GM19397 (cell line): ENCODE data around the gene ELOVL6.
"Not testable (repeated sequence)": the region's sequence is repeated elsewhere in the genome, so short reads cannot be mapped to it uniquely, and the experiment has no call there.

ENCODE experiments used
- ATAC-seq: cut with Tn5 transposase; IDR thresholded peaks from one replicate; pipeline ENCODE4 v1.9.1; 2021; ENCODE audit warnings: mild to moderate bottlenecking, moderate library complexity; ENCODE audit not compliant: unreplicated experiment

The ELOVL6 gene

GRCh38 chr4:110196871-110197528 is 1.4 kb downstream of the ELOVL6 start:
- ATAC-seq = peak; percentile 33

- peak; percentile 32 for ATAC-seq
Measured at GRCh38 chr4:110196206-110196870, 2.1 kb downstream of the ELOVL6 start.

DNA sequence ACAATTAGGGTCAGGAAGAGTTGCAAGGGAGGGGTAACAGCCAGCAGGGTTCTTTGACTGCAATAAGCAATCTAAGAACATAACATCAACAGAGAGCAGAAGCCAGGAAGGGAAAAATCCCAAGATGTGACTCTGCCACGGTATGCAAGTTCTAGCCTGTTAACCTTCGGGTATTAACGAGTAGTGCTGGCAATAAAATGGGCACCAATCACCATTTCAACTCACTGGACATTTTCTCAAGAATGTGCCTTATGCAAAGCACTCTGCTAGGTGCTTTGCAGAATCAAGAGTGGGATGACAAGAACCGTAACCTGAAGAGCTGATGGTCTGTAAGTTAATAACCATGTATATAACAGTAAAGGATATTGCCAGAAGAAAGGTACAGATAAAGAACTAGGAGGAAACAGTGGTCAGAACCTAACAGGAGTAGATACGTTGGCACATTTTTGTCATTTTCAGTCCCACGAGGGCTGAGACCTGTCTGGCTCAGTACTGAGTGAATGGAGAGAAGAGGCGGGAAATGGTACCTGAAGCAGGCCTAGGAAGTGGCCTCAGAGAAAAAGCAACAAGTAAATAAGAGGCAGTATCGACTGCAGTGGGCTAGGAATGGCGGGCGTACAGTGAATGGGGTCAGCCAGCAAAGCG is 2.7 kb downstream of the ELOVL6 start:
- peak; percentile 0 for ATAC-seq

DNA sequence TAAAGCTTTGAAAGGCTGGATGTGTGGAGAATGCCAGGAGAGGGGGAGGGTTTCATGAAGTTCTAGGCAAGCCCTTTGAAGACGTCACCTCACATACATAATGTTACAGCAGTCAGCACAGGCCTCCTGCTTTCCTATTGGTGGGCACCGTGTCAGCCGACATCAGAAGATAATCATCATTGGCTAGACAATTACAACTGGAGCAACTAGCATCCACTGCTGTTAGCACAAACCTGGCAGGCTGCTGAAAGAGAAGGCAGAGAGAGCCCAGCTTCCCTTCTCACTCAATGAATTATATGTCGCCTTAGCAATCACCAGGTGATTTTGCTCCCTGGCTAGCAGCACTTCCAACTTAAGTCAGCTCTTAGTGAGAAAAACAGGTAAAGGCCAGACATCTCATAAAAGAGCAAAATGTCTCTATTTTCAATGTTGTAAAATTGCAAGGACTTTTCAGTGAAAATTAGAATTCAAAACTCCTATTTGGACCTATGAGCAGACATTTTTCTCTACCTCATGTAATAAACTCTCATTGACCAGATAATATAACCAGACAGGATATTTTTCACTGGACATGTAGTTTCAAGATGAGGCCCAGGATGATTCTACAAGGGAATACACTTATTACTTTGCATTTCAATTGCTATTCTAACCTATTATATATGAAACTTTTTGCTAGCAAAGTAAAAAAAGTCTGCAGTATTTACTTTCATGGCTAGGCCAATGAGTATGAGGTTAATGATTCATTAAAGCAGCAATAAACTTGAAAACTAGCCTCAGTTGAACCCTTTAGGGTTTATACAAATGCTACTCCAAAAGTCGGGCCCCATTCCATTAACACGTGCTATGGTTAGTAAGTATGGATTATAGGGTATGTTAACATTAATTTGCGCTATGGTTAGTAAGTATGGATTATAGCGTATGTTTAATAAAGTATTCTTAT is 4.3 kb downstream of the ELOVL6 start:
- peak; percentile 67 for ATAC-seq

DNA sequence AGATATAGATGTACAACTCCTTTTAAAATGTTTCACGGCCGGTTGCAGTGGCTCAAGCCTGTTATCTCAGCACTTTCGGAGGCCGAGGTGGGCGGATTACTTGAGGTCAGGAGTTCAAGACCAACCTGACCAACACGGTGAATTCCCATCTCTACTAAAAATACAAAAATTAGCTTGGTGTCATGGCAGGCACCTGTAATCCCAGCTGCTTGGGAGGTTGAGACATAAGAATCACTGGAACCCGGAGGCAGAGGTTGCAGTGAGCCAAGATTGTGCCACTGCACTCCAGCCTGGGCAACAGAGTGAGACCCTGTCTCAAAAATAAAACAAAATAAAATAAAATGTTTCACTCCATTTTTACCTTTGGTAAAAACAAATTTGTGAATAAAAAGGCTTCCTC is 5.1 kb downstream of the ELOVL6 start:
- not testable (repeated sequence) for ATAC-seq

DNA sequence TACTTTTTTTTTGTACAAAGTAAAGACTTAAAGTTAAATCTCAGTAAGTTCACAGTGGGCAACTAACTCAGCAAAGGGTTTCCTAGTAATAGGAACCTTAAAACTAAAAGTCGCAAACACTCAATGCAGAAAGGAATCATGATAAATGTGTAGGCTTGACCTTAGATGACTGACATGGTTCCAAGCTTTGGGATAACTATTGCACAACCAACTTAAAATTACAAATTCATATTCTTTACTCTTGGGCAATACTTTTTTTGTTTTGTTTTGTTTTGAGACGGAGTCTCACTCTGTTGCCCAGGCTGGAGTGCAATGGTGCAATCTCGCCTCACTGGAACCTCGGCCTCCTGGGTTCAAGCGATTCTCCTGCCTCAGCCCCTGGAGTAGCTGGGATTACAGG is 8.2 kb downstream of the ELOVL6 start:
- no peak for ATAC-seq

DNA sequence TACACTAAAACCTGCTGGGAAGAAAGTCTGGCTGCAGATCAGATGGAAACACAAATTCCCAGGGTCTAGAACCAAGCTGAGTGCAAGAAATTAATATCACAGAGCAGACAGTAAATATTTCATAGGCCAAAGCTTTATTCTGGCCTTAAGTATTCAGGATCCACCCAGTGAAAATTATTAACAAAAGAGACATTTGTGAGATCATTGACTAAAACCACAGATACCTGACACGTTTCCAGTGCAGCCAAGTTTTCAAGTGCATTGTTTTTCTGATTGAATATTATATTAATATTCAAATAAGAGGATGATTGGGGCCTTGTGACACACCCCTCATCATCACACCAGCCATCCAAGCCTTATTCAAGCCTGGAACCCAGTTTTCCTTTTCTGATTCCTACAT is 10.3 kb downstream of the ELOVL6 start:
- ATAC-seq = no peak

GRCh38 chr4:110184791-110185155 is 13.6 kb downstream of the ELOVL6 start:
- ATAC-seq = no peak

- ATAC-seq = no peak
Measured at GRCh38 chr4:110184140-110184790, 14.2 kb downstream of the ELOVL6 start.

DNA sequence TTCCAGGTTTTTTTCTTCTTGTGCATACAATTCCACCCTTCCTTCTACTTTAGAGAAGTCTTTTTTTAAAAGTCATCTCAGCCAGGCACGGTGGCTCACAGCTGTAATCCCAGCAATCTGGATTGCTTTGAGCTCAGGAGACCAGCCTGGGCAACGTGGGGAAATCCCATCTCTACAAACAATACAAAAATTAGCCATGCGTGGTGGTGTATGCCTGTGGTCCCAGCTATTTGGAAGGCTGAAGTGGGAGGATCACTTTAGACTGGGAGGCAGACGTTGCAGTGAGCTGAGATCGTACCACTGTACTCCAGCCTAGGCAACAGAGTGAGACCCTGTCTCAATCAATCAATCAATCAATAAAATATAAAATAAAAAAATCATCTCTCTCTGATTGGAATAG is 14.8 kb downstream of the ELOVL6 start:
- ATAC-seq = no peak

- no peak for ATAC-seq
Measured at GRCh38 chr4:110183058-110183457, 15.4 kb downstream of the ELOVL6 start.

DNA sequence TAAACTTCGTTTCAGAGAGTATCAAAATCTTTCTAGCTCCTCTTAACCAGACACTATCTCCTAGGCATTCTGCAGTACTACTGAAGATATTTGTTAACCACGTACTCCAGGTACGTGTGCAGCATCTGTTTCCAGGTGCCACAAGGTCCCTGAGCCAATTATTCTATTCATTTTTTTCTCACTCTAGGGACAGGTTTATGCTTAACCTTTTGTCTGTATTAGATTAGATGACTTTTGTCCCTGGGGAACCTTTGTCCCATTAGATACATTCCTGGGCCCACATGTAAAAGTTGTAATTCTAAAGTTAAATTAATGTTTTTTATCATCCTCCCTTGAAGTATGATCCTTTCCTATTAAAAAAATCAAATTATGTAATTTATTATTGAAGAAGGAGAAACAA is 16.5 kb downstream of the ELOVL6 start:
- no peak for ATAC-seq

- ATAC-seq = no peak
Measured at GRCh38 chr4:110175634-110176033, 22.8 kb downstream of the ELOVL6 start.

- ATAC-seq = no peak
Measured at GRCh38 chr4:110172972-110173371, 25.4 kb downstream of the ELOVL6 start.

DNA sequence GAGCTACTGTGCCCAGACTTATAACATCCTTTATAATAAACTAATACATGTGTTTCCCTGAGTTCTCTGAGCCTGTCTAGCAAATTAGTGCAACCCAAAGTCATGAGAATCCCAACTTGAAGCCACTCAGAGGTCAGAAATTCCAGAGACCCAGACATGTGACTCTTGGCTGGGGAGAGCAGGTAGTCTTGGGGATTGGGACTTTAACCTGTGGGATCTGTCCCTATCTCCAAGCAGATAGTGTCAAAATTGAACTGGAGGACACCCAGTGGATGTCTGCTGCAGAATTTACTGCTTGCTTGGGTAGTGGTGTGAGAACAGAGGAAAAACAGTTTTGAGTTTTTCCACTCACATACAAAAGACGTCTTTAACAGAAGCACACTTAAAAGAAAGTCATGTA is 26.4 kb downstream of the ELOVL6 start:
- no peak for ATAC-seq

DNA sequence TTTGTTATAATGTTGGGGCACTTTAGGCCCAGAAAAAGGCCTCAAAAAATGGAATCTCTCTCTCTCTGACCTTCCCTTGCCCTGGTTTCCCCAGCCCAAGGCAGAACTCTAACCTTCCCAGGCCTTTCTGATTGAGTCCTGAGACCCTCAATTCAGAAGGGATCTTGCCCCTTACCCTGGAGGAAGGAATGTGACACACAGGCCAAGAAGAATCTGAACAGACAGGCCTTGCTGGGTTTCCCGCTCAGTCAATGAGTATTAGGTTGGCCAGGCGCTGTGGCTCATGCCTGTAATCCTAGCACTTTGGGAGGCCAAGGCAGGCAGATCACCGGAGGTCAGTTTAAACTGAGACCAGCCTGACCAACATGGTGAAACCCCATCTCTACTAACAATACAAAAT is 27.6 kb downstream of the ELOVL6 start:
- ATAC-seq = no peak

DNA sequence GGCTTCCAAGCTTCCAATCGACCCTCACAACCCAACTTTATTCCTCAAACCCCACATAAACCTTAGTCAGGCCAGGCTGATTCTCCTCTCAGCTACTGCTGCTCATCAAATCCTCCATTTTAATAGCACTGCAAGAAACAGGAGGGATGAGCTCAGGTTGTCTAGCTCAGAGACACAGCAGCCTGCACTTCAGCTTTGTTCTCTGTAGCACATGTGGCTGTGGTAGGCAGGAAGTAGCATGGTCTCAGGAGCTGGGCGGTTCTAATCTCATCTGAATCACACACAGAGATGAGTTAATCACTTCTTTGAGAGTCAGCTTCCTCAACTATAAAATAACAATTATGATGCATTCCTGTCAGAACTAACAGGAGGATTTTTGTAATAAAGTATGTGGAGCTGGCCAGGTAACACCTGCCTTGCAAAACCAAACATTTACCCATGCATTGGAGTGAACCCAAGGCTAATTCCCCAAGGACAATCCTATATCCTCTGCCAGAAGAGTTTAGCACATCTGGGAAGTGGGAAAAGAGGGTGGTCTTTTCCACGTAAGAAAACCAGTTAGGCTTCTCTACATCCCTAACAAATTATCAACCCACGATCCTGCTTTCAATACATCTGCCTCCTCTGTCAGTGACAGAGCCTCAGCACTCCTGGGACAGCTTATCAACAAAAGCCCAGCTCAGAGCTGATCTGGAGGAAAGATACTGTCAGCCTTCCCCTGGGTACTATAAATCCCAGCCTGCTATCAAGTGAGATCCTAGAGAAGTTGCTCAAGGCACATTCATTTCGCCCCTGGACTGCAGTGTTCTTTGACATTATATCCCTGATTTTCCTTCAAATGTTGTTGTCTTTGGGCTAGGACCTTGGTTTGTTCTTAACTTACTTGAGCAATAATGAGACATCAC is 32.8 kb downstream of the ELOVL6 start:
- ATAC-seq = peak; percentile 67

GRCh38 chr4:110164856-110165255 is 33.6 kb downstream of the ELOVL6 start:
- no peak for ATAC-seq

- no peak for ATAC-seq
Measured at GRCh38 chr4:110164251-110164650, 34.2 kb downstream of the ELOVL6 start.
